RWPE2 (cell line): ENCODE data around the gene VDAC1.

ENCODE experiments used
- ATAC-seq: fragments of 200-7000 bp; cut with Tn5 transposase; 3 replicates; pipeline ENCODE4 v1.9.1; 2021; ENCODE audit warnings: low read depth
- DNase-seq: peaks from one replicate; pipeline ENCODE4 v3.0.0-alpha.2; 2020; ENCODE audit warnings: low spot score
- H3K27ac ChIP-seq: fragments of 450-650 bp; 2 replicates; pipeline ENCODE4 v1.5.1; 2017; ENCODE audit warnings: mild to moderate bottlenecking; ENCODE audit not compliant: poor library complexity, severe bottlenecking
- H3K27me3 ChIP-seq: fragments of 250-450 bp; sonication (Bioruptor Pico); 2 replicates; pipeline ENCODE4 v1.5.1; 2021; ENCODE audit warnings: mild to moderate bottlenecking, moderate library complexity; ENCODE audit not compliant: insufficient read depth, poor library complexity, severe bottlenecking
- H3K36me3 ChIP-seq: fragments of 250-450 bp; sonication (Bioruptor Pico); 2 replicates; pipeline ENCODE4 v1.5.1; 2020; ENCODE audit warnings: low read depth, mild to moderate bottlenecking, moderate library complexity
- H3K4me1 ChIP-seq: fragments of 250-450 bp; sonication (Bioruptor Pico); 2 replicates; pipeline ENCODE4 v1.5.1; 2021; ENCODE audit warnings: mild to moderate bottlenecking, moderate library complexity; ENCODE audit not compliant: insufficient read depth, poor library complexity, severe bottlenecking
- H3K4me3 ChIP-seq: fragments of 250-450 bp; sonication (Bioruptor Pico); 2 replicates; pipeline ENCODE4 v1.5.1; 2021; ENCODE audit warnings: mild to moderate bottlenecking, moderate library complexity; ENCODE audit not compliant: severe bottlenecking
- H3K9me3 ChIP-seq: fragments of 250-450 bp; sonication (Bioruptor Pico); 2 replicates; pipeline ENCODE4 v1.5.1; 2021; ENCODE audit warnings: mild to moderate bottlenecking, moderate library complexity; ENCODE audit not compliant: severe bottlenecking
- TF ChIP-seq, protein P1 (sequence below): fragments of 450-650 bp; IDR thresholded peaks from one replicate; pipeline ENCODE4 v1.5.1; 2017; ENCODE audit warnings: mild to moderate bottlenecking, moderate library complexity; ENCODE audit not compliant: poor library complexity, severe bottlenecking

The VDAC1 gene

DNA sequence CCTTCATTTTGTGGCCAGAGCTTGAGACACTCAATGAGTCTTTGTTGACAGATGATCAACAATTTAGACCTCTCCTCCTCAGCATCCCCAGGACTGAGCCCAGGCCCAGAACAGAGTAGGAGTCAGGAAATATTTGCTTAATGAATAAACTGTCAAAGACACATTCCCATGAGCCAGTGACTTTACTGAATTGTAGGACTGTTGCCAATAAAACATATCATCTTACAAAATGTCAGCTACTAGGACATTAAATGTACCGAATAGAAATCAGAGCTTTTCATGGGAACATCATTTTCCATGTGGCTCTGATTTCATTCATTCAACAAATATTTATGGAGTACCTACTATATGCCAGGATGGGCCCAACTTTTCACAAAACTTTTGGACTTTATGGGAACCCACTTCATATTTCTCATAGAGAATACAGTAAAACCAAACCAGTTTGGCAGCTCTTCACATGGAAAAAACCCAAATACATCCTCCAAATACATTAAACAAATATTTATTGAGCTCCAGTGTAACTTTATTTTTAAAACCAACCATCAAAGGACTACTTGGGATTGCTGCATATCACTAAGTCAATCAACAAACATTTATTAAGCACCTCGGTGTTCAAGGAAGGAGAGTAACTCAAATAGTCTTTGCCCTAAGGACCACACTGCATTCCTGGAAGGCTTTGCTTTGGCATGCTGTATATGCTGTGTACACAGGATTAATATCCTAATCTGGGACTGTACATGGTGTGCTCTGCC is 11.4 kb downstream of the VDAC1 start:
- H3K36me3 ChIP-seq, result peaks cover 51% of the 10 kb centered on the region
- DNase-seq, result no peak
- peaks cover 23% of the 10 kb centered on the region for H3K4me1 ChIP-seq

DNA sequence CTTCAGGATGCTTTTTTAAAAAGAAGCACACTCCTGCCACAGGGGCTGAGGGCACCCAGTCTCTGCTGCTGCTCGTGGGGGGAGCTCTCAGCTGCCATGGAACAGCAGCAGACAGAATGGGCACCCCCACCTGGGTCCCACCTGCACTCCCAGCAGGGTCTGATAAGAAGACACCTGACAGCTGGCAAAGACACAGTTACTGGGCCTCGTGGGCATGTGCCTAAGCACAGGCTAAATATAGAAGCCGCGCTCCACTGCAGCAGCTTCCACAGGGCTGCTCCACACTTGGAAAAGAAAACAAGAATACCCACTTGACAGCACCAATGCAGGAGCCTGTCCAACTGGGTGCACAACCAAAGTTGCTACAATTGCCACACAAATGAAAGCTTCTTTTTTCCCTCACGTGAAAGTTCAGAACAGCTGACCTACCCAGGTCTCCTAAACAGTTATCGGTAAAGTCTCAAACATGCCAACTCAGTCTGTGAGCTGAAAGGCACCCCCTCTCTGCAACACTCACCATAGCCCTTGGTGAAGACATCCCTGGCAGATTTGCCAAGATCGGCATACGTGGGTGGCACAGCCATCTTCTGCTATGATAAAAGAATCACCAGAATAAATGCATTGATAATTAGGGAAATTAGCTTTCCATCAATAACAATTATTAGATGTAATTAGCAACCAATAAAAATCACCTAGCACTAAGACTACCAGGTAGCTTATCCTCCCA is 12.2 kb downstream of the VDAC1 start:
- Histone ChIP-seq H3K4me1 (peaks cover 23% of the 10 kb centered on the region), H3K36me3 (peaks cover 56% of the 10 kb centered on the region), H3K9me3 (no peaks in the 10 kb centered on the region), H3K27me3 (no peaks in the 10 kb centered on the region), H3K27ac (peak overlapping the region; percentile 9), H3K4me3 (no peak overlapping the region)
- TF ChIP-seq, protein P1, sequence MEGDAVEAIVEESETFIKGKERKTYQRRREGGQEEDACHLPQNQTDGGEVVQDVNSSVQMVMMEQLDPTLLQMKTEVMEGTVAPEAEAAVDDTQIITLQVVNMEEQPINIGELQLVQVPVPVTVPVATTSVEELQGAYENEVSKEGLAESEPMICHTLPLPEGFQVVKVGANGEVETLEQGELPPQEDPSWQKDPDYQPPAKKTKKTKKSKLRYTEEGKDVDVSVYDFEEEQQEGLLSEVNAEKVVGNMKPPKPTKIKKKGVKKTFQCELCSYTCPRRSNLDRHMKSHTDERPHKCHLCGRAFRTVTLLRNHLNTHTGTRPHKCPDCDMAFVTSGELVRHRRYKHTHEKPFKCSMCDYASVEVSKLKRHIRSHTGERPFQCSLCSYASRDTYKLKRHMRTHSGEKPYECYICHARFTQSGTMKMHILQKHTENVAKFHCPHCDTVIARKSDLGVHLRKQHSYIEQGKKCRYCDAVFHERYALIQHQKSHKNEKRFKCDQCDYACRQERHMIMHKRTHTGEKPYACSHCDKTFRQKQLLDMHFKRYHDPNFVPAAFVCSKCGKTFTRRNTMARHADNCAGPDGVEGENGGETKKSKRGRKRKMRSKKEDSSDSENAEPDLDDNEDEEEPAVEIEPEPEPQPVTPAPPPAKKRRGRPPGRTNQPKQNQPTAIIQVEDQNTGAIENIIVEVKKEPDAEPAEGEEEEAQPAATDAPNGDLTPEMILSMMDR, result no peak
- ATAC-seq (no peak), DNase-seq (peak; percentile 38)

More for the DNA sequence above, 11.4 kb downstream of the VDAC1 start:
- Histone ChIP-seq H3K9me3 (no peaks in the 10 kb centered on the region), H3K27ac (peak overlapping the region; percentile 9), H3K4me3 (no peak overlapping the region), H3K27me3 (no peaks in the 10 kb centered on the region)
- ATAC-seq, result peak; percentile 72
- TF ChIP-seq, protein P1, result no peak

DNA sequence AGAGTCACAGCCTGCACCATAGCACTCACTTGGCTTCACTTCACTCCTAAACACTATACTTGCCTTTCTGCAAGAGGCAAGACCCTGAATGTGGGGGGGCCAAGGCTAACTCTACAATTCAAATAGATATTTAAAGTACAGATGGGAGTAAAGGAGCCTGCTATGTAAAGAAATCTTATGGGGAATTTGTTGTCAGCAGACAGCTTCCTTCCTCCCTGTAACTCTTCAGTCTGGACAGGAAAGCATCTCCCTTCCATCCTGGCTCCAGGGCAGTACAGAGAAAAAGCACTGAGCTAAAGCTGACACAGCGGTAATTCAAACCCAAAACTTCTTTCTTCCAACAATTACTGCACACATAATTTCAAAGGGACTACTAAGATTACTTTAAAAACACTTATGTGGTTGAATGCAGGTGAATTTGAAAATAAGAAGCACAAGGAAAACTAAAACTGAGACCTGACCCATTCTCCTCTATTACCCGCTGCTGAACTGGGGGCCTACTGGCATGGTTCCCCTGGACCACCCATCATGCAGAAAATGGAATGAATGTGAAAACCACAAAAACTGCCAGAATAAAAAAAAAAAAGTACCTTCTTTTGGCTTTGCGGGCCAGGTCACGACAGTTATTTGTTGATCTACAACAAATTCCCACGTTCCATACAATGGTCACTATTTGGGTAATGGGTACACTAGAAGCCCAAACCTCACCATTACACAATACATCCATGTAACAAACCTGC is 13.4 kb downstream of the VDAC1 start:
- Histone ChIP-seq H3K27ac (no peak overlapping the region), H3K36me3 (peaks cover 68% of the 10 kb centered on the region), H3K4me1 (peaks cover 17% of the 10 kb centered on the region), H3K27me3 (no peaks in the 10 kb centered on the region), H3K4me3 (no peak overlapping the region), H3K9me3 (no peaks in the 10 kb centered on the region)
- TF ChIP-seq, protein P1, result no peak
- ATAC-seq (no peak), DNase-seq (no peak)

DNA sequence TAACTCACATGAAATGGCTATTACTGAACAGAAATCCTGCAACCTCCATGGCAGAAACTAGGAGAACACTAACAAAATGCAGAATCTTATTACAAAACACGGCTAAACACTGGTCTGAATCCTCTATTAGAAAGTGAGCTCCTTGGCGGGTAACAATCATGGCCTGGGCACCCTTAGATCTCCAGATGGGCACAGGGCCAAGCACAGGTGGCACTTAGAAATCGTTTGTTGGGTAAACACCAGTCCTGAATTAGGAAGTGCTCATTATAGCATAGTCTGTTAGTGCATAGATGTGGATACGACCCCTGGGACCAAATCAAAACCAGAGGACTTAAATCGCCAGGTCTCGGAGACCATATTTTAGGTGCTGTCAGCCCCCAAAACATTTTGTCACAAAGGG is 14.4 kb downstream of the VDAC1 start:
- DNase-seq (peak; percentile 35), ATAC-seq (no peak)
- Histone ChIP-seq H3K27ac (no peak overlapping the region), H3K4me1 (peaks cover 16% of the 10 kb centered on the region), H3K27me3 (no peaks in the 10 kb centered on the region), H3K4me3 (no peak overlapping the region), H3K36me3 (peaks cover 78% of the 10 kb centered on the region), H3K9me3 (no peaks in the 10 kb centered on the region)
- TF ChIP-seq, protein P1, result no peak
